HCT116 (cell line): ENCODE data around the gene DENND1A.

Experiments
- EGR1 ChIP-seq: IDR thresholded peaks from 2 replicates; pipeline ENCODE4 v1.6.1; 2012; ENCODE audit warnings: low read depth
- POLR2AphosphoS5 ChIP-seq: IDR thresholded peaks from 2 replicates; pipeline ENCODE4 v1.6.1; 2011; ENCODE audit warnings: mild to moderate bottlenecking, low read depth, low read length, moderate library complexity
- SRF ChIP-seq: IDR thresholded peaks from 2 replicates; pipeline ENCODE4 v1.6.1; 2012; ENCODE audit warnings: low read depth
- ZBTB33 ChIP-seq: IDR thresholded peaks from 2 replicates; pipeline ENCODE4 v1.6.1; 2011; ENCODE audit warnings: mild to moderate bottlenecking, low read length, moderate library complexity; ENCODE audit not compliant: insufficient replicate concordance; ENCODE audit errors: extremely low read depth
- TF ChIP-seq, protein P1 (sequence below), 3 experiments: fragments of 200-600 bp in 1 of 3; sonication (generic) in 1 of 3; IDR thresholded peaks in 2 of 3; conservative IDR thresholded peaks in 1 of 3; 2 replicates each; pipeline ENCODE4 v1.5.1; 2012 to 2017; ENCODE audit warnings: low read depth in 2 of 3, low read length in 2 of 3, antibody characterized with exemption in 1 of 3, borderline replicate concordance in 1 of 3, control low read depth in 1 of 3, mild to moderate bottlenecking in 1 of 3, mixed read lengths in 1 of 3, mixed run types in 1 of 3, moderate library complexity in 1 of 3; ENCODE audit not compliant: insufficient read depth in 1 of 3
- TF ChIP-seq, protein P2 (sequence below): IDR thresholded peaks from 2 replicates; pipeline ENCODE4 v1.6.1; 2012

DNA sequence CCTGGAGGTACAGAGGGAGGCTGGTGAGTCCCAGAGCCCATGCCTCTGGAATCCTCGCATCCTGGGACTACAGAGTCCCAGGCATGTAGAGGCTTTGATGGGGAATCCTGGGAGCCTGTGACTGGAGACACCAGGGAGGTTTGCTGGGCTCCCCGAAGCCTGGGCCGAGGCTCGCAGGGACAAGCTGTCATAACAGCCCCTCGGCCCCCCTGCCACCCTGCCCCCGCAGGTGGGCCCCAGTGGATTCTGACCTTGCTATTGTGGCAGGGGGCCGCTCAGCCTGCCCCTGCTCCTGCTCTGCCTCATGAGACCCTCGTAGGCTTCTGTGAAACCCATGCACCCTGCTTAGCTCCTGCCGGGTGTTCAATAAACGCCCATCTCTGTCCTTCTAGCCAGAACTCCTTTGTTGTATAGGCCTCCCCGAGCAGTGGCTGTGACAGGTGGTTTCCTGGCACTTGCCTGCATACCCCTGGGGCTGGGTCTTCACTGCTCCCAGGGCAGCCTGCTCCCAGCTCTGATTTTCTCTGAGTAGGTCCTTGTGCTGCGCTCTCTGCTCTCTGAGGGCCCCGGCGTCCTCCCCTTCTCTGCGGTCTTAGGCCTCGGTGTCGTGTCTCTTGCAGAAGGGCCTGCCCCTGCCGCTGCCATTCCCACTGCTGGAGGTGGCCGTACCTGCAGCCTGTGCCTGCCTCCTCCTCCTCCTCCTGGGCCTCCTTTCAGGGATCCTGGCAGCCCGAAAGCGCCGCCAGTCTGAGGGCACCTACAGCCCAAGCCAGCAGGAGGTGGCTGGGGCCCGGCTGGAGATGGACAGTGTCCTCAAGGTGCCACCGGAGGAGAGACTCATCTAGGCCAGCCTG lies 553.5 kb downstream of the DENND1A start:
- TF ChIP-seq SRF (no peak), EGR1 (no peak), ZBTB33 (no peak), POLR2AphosphoS5 (no peak)
- TF ChIP-seq, protein P1, sequence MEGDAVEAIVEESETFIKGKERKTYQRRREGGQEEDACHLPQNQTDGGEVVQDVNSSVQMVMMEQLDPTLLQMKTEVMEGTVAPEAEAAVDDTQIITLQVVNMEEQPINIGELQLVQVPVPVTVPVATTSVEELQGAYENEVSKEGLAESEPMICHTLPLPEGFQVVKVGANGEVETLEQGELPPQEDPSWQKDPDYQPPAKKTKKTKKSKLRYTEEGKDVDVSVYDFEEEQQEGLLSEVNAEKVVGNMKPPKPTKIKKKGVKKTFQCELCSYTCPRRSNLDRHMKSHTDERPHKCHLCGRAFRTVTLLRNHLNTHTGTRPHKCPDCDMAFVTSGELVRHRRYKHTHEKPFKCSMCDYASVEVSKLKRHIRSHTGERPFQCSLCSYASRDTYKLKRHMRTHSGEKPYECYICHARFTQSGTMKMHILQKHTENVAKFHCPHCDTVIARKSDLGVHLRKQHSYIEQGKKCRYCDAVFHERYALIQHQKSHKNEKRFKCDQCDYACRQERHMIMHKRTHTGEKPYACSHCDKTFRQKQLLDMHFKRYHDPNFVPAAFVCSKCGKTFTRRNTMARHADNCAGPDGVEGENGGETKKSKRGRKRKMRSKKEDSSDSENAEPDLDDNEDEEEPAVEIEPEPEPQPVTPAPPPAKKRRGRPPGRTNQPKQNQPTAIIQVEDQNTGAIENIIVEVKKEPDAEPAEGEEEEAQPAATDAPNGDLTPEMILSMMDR (IDR thresholded peaks at IDR 0.05 in 2 of 3, conservative IDR thresholded peaks at IDR 0.05 in 1 of 3; ENCODE audit: borderline replicate concordance in 1 of 3, insufficient read depth in 1 of 3, low read depth in 2 of 3, low read length in 2 of 3): no peak
- TF ChIP-seq, protein P2, sequence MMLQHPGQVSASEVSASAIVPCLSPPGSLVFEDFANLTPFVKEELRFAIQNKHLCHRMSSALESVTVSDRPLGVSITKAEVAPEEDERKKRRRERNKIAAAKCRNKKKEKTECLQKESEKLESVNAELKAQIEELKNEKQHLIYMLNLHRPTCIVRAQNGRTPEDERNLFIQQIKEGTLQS: no peak
